Heart left ventricle (tissue), 16 donors: ENCODE measurements around the gene MCTP2. TPM values are rescaled to one million over a fixed set of nuclear protein-coding genes. Genes with fewer than 3 reads are reported as not detected.

ENCODE experiments used
- ATAC-seq, 4 donors: fragments of 200-7000 bp; cut with Tn5 transposase; one replicate each; pipeline ENCODE4 v1.9.1; 2020 to 2022; ENCODE audit warnings: moderate library complexity in 4 of 4, mild to moderate bottlenecking in 3 of 4, moderate number of reproducible peaks in 1 of 4
- DNase-seq, 5 donors: peaks; one replicate each; pipeline ENCODE4 v3.0.0-alpha.2; 2020
- H3K27ac ChIP-seq, 12 donors: fragments of 200-600 bp; sonication (generic) in 4 of 12; one replicate each; pipeline versions ENCODE4 v1.5.0 to v1.8.0; 2016 to 2022; ENCODE audit warnings: mild to moderate bottlenecking in 2 of 12
- H3K27me3 ChIP-seq, 9 donors: fragments of 200-600 bp; sonication (generic) in 2 of 9; one replicate each; pipeline versions ENCODE4 v1.5.1 to v1.8.0; 2016 to 2022; ENCODE audit warnings: mild to moderate bottlenecking in 3 of 9
- H3K36me3 ChIP-seq, 9 donors: fragments of 200-600 bp; sonication (generic) in 2 of 9; one replicate each; pipeline versions ENCODE4 v1.5.0 to v1.8.0; 2018 to 2022; ENCODE audit warnings: mild to moderate bottlenecking in 2 of 9
- H3K4me1 ChIP-seq, 12 donors: fragments of 200-600 bp; sonication (generic) in 4 of 12; one replicate each; pipeline versions ENCODE4 v1.5.0 to v1.8.0; 2016 to 2022; ENCODE audit warnings: mild to moderate bottlenecking in 3 of 12
- H3K4me3 ChIP-seq, 12 donors: fragments of 200-600 bp; sonication (generic) in 4 of 12; one replicate each; pipeline versions ENCODE4 v1.5.0 to v1.8.0; 2017 to 2022; ENCODE audit warnings: mild to moderate bottlenecking in 9 of 12, moderate library complexity in 4 of 12
- H3K9me3 ChIP-seq, 12 donors: fragments of 200-600 bp; sonication (generic) in 4 of 12; one replicate each; pipeline versions ENCODE4 v1.5.0 to v1.8.0; 2016 to 2022; ENCODE audit warnings: mild to moderate bottlenecking in 1 of 12
- POLR2A ChIP-seq, 2 donors: fragments of 450-650 bp; IDR thresholded peaks; one replicate each; pipeline ENCODE4 v1.6.1; 2017; ENCODE audit warnings: antibody characterized with exemption in 2 of 2, mild to moderate bottlenecking in 2 of 2, moderate library complexity in 2 of 2
- WGBS, 4 donors: extraction: QIAGEN DNeasy Blood & Tissue Kit in 2 of 4; methylation state at CpG; one replicate each; pipeline versions ENCODE4 v1.1.5 to v1.1.7; 2013 to 2018; 5-methylcytosine and 5-hydroxymethylcytosine counted together
- intact Hi-C, 10 donors: fragments of 100-400 bp; cut with DNase I; formaldehyde crosslinking; loops; one replicate each; pipeline versions ENCODE4 v1.11.1 to v1.14.2; 2022
- polyA plus RNA-seq, 2 donors: library from polyadenylated mRNA; stranded (reverse); fragments of 200-250 nt; gene quantifications; one replicate each; pipeline ENCODE4 v1.2.3, GENCODE V29; 2013
- total RNA-seq, 9 donors: library from RNA; depleted of rRNA in 2 of 9; stranded (reverse); fragments of >200 nt in 2 of 9; fragmentation: NEBNext Ultra II Directional in 3 of 9; extraction: Animal tissue kit (Norgen Biotek cat#: 25700) in 3 of 9; gene quantifications; one replicate each; pipeline versions ENCODE4 v1.1.0 to v1.2.4, GENCODE V29; 2016 to 2023
- TF ChIP-seq, protein P1 (sequence below), 12 donors: fragments of 200-600 bp; sonication (generic) in 4 of 12; IDR thresholded peaks; one replicate each; pipeline versions ENCODE4 v1.5.0 to v1.8.0; 2018 to 2022; ENCODE audit warnings: antibody characterized with exemption in 12 of 12, mild to moderate bottlenecking in 5 of 12
- donor health status: ischemic (EF 13 %, LVEDD 7.1; RV severe dilation, severe dysfunction).
- donor health status: healthy with polysubstance abuse.
- donor health status: DM: no; HTN: yes; CAD: no.
- donor health status: DM: no; HTN: no; CAD: no.
- donor health status: ischemic (EF 25% LVEDD 6.9; RV normal size, moderate dysfunction).
- donor health status: ischemic (EF 25% LVEDD 5.7; RV mildly dilated, moderate dysfunction).
- donor health status: healthy.
- donor health status: DM: yes; HTN: yes; CAD: no.
- donor health status: ischemic (EF 35%, LVEDD 5.7; RV mildly dilated, moderate dysfunction).
- donor health status: nonischemic (EF 11% LVEDD 7.7; RV severe dilation, severe dysfunction).
- donor health status: DM: yes; HTN: yes; CAD: no.
- donor health status: PGD.
- donor health status: ischemic (EF 29% LVEDD 5.4; RV normal size, mild dysfunction).
- donor health status: nonischemic (EF 23%, LVEDD 6.1; RV moderate dilation, normal function).

Gene MCTP2
- total and polyA plus RNA-seq, 11 donors: 0.35 to 12.1 (median 2.0) TPM

DNA sequence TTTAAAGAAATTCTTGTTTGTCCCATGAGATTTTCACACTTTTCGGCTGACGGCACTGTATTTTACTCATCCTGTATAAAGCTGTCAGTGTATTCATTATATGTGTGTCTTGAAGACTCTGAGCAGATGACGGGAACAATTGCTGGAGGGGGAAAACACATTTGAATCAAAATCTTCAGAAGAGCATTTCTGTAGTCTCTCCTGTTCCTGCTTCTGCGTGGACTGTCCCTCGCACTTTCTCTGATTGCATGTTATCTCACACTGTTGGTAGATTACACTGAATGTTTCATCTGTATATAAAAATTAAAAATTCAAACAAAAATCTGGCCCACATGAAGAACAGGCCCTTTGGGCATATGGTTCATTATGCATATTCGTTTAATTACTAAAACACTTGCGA, 184.9 kb downstream of the MCTP2 start:
- H3K36me3 ChIP-seq: no peaks in the 10 kb centered on the region
- H3K4me3 ChIP-seq: no peak overlapping the region
- 94 to 95% (median 94%) methylated on average over 7 of the region's 7 CpGs for WGBS, 4 donors
- no peak overlapping the region for H3K27ac ChIP-seq
- peaks cover 0 to 11% (median 0%) of the 10 kb centered on the region in 12 donors for H3K9me3 ChIP-seq
- peaks cover 0 to 6% (median 0%) of the 10 kb centered on the region in 12 donors for H3K4me1 ChIP-seq
- no peak for TF ChIP-seq POLR2A (IDR thresholded peaks at IDR 0.05)
- TF ChIP-seq, protein P1, sequence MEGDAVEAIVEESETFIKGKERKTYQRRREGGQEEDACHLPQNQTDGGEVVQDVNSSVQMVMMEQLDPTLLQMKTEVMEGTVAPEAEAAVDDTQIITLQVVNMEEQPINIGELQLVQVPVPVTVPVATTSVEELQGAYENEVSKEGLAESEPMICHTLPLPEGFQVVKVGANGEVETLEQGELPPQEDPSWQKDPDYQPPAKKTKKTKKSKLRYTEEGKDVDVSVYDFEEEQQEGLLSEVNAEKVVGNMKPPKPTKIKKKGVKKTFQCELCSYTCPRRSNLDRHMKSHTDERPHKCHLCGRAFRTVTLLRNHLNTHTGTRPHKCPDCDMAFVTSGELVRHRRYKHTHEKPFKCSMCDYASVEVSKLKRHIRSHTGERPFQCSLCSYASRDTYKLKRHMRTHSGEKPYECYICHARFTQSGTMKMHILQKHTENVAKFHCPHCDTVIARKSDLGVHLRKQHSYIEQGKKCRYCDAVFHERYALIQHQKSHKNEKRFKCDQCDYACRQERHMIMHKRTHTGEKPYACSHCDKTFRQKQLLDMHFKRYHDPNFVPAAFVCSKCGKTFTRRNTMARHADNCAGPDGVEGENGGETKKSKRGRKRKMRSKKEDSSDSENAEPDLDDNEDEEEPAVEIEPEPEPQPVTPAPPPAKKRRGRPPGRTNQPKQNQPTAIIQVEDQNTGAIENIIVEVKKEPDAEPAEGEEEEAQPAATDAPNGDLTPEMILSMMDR (IDR thresholded peaks at IDR 0.05): no peak
- DNase-seq (no peak), ATAC-seq (no peak)
- peaks cover 0 to 12% (median 0%) of the 10 kb centered on the region in 9 donors for H3K27me3 ChIP-seq
- intact Hi-C loops: loop anchor here in 1 of 10 donors (2.0 kb wide), 1 partner anchor 35 kb away; no protein-coding TSS in a partner anchor

DNA sequence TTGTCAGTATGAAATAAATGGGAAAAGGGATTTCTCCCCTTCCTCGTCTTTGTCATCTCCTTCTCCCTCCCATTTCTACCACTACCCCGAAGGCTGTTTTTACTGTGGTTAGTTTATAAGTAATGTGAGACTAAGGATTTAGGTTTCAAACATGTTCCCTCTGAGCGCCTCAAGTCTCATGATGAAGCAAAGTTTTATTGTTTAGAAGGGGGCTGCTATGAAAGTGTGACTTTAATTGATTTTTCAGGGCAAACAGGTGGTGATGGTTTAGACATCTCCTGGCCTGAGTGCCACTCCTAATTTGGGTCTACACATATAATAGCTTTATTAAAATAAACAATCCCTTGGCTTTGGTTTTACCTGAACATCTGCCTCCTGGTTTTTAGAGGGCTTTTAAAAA, 185.5 kb downstream of the MCTP2 start:
- no peak for DNase-seq
- 91 to 95% (median 94%) methylated on average over 3 of the region's 3 CpGs for WGBS, 4 donors
- Histone ChIP-seq H3K4me1 (peaks cover 0 to 6% (median 0%) of the 10 kb centered on the region in 12 donors), H3K4me3 (no peak overlapping the region), H3K36me3 (no peaks in the 10 kb centered on the region), H3K9me3 (peaks cover 0 to 11% (median 0%) of the 10 kb centered on the region in 12 donors), H3K27ac (no peak overlapping the region), H3K27me3 (peaks cover 0 to 12% (median 0%) of the 10 kb centered on the region in 9 donors)
- intact Hi-C loops: loop anchor here in 1 of 10 donors (2.0 kb wide), 1 partner anchor 36 kb away; no protein-coding TSS in a partner anchor
- TF ChIP-seq POLR2A (IDR thresholded peaks at IDR 0.05): no peak
- TF ChIP-seq, protein P1 (IDR thresholded peaks at IDR 0.05): no peak
- no peak for ATAC-seq

DNA sequence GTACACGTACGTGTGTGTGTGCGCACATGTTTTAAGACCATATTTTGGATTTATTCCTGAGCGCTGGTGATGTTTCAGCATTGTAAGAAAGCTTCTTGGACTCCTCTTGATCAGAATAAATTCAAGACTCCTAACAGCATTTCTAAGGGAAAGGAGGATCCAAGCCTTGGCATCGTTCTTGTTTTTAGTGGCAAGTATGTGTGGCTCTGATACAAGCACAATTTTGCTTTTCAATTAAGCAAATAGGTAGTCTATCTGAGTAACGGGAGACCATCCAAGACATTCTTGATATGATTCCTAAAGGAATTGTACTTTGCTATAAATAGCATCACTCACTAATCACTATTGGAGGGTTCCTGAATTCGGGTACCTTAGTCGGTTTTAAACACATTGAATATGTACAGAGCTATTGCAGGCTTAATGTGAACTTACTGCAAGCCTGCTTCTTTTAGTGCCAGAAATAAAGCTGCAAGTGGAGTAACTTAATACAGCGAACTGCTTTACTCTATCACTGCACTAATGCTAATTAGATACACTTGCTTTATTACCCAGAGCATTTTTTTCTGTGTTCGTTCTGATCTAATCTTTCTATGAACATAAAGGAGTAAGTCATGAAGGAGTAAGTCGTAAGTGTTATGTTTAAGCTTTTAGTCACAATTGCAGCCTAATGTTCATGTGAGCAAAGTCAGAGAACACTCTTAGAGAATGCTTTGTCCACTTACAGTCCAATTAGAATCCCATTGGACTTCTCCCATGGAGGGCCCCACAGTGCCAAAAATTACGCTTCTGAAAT, 186.3 kb downstream of the MCTP2 start:
- ATAC-seq: no peak
- Histone ChIP-seq H3K27me3 (peaks cover 0 to 12% (median 0%) of the 10 kb centered on the region in 9 donors), H3K4me1 (peaks cover 0 to 6% (median 0%) of the 10 kb centered on the region in 12 donors), H3K27ac (no peak overlapping the region), H3K9me3 (peaks cover 0 to 11% (median 0%) of the 10 kb centered on the region in 12 donors), H3K36me3 (no peaks in the 10 kb centered on the region), H3K4me3 (no peak overlapping the region)
- TF ChIP-seq POLR2A (IDR thresholded peaks at IDR 0.05): no peak
- TF ChIP-seq, protein P1 (IDR thresholded peaks at IDR 0.05): no peak
- intact Hi-C loops: loop anchor here in 1 of 10 donors (2.0 kb wide), 1 partner anchor 37 kb away; no protein-coding TSS in a partner anchor
- 50 to 69% (median 57%) methylated on average over 12 of the region's 12 CpGs for WGBS, 4 donors
- DNase-seq: no peak

DNA sequence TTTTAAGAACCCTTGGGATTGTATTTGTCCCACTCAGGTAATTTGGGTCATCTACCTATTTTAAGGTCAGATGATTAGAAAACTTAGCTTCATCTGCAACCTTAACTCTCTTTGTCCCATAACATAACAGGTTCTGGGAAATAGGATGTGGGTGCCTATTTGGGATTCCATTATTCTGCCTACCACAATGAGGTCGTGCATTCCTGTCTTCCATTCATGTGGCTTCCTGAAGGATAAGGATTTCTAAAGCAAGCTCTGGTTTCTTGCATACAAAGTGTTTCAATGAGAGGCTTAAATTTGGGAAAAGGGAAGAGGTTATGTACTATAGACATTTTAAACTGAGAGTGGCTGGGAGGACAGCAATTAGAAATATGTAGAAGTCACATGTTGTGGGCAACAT, 190.3 kb downstream of the MCTP2 start:
- Histone ChIP-seq H3K4me1 (peaks cover 0 to 6% (median 0%) of the 10 kb centered on the region in 12 donors), H3K27ac (no peak overlapping the region), H3K27me3 (peaks cover 0 to 11% (median 0%) of the 10 kb centered on the region in 9 donors), H3K9me3 (peaks cover 0 to 11% (median 0%) of the 10 kb centered on the region in 12 donors), H3K36me3 (no peaks in the 10 kb centered on the region), H3K4me3 (no peak overlapping the region)
- DNase-seq (no peak), ATAC-seq (no peak)
- intact Hi-C loops: no loop called here
- WGBS, 4 donors: 43 to 55% (median 46%) methylated on average over 1 of the region's 1 CpG
- TF ChIP-seq POLR2A (IDR thresholded peaks at IDR 0.05): no peak
- TF ChIP-seq, protein P1 (IDR thresholded peaks at IDR 0.05): no peak
